ENCODE results near the gene IL22.
"Not testable (repeated sequence)": the region's sequence is repeated elsewhere in the genome, so short reads cannot be mapped to it uniquely, and the experiment has no call there.

The IL22 gene

GRCh38 chr12:68222326-68222725, 31.1 kb downstream of the IL22 start:
- no peak for TF ChIP-seq CTCF (IDR thresholded peaks at IDR 0.05; ENCODE audit: poor library complexity, severe bottlenecking)
- ATAC-seq (ENCODE audit: low read depth) (peak; percentile 24; the same call in 1 of the 3 replicates), DNase-seq (ENCODE audit: low spot score) (no peak)
- Histone ChIP-seq H3K27ac (ENCODE audit: poor library complexity, severe bottlenecking) (no peak overlapping the region), H3K4me3 (ENCODE audit: severe bottlenecking) (no peak overlapping the region), H3K4me1 (ENCODE audit: insufficient read depth, poor library complexity, severe bottlenecking) (peaks cover 6% of the 10 kb centered on the region), H3K9me3 (ENCODE audit: severe bottlenecking) (no peaks in the 10 kb centered on the region), H3K36me3 (ENCODE audit: low read depth) (no peaks in the 10 kb centered on the region), H3K27me3 (ENCODE audit: insufficient read depth, poor library complexity, severe bottlenecking) (peaks cover 7% of the 10 kb centered on the region)

GRCh38 chr12:68221497-68221896, 31.9 kb downstream of the IL22 start:
- no peak for ATAC-seq (ENCODE audit: low read depth)
- H3K27ac ChIP-seq (ENCODE audit: poor library complexity, severe bottlenecking), result no peak overlapping the region
- no peak for TF ChIP-seq CTCF (IDR thresholded peaks at IDR 0.05; ENCODE audit: poor library complexity, severe bottlenecking)
- H3K4me1 ChIP-seq (ENCODE audit: insufficient read depth, poor library complexity, severe bottlenecking), result peaks cover 6% of the 10 kb centered on the region
- peaks cover 7% of the 10 kb centered on the region for H3K27me3 ChIP-seq (ENCODE audit: insufficient read depth, poor library complexity, severe bottlenecking)
- H3K36me3 ChIP-seq (ENCODE audit: low read depth), result no peaks in the 10 kb centered on the region
- H3K4me3 ChIP-seq (ENCODE audit: severe bottlenecking), result no peak overlapping the region
- no peak for DNase-seq (ENCODE audit: low spot score)
- no peaks in the 10 kb centered on the region for H3K9me3 ChIP-seq (ENCODE audit: severe bottlenecking)

- TF ChIP-seq CTCF (IDR thresholded peaks at IDR 0.05; ENCODE audit: poor library complexity, severe bottlenecking), result no peak
- Histone ChIP-seq H3K9me3 (ENCODE audit: severe bottlenecking) (no peaks in the 10 kb centered on the region), H3K27ac (ENCODE audit: poor library complexity, severe bottlenecking) (no peak overlapping the region), H3K27me3 (ENCODE audit: insufficient read depth, poor library complexity, severe bottlenecking) (no peaks in the 10 kb centered on the region), H3K4me1 (ENCODE audit: insufficient read depth, poor library complexity, severe bottlenecking) (no peaks in the 10 kb centered on the region), H3K36me3 (ENCODE audit: low read depth) (no peaks in the 10 kb centered on the region), H3K4me3 (ENCODE audit: severe bottlenecking) (no peak overlapping the region)
- ATAC-seq (ENCODE audit: low read depth), result no peak
- DNase-seq (ENCODE audit: low spot score), result no peak
Observed at GRCh38 chr12:68210875-68211274, 42.5 kb downstream of the IL22 start.

DNA sequence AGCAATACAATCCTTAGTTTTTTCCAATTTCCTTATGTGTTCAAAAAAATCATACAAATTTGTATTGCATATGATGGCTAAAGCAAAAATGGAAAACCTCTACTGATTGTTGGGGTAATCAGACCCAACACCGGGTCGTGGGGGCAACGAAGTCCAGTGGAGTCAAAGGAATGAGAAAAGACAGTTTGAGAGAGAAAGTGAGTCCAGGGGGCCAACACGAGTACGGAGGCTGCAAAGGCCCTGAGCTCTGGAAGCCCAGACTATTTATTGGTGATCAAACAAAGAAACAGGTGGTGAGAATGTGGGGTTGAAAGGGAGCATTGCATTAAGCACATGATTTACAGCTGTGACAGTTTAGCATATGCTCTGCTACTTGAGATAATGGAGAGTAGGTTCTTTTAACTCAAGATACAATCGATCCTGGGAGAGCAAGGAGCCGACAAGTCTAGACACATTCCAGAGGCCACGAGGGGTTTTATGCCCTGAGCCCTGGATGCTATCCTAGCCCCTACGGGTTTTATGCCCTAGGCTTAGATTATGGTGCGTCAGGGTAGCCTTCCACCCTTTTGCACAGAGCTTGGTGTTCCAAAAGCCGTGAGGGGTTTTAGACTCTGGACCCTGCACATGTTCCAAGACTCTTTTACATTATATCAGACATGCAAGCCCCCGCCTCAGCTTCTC, 44.2 kb downstream of the IL22 start:
- not testable (repeated sequence) for H3K36me3 ChIP-seq (ENCODE audit: low read depth); ATAC-seq (ENCODE audit: low read depth); H3K27me3 ChIP-seq (ENCODE audit: insufficient read depth, poor library complexity, severe bottlenecking); H3K27ac ChIP-seq (ENCODE audit: poor library complexity, severe bottlenecking); H3K9me3 ChIP-seq (ENCODE audit: severe bottlenecking); H3K4me3 ChIP-seq (ENCODE audit: severe bottlenecking); H3K4me1 ChIP-seq (ENCODE audit: insufficient read depth, poor library complexity, severe bottlenecking); DNase-seq (ENCODE audit: low spot score)

GRCh38 chr12:68207276-68207675, 46.1 kb downstream of the IL22 start:
- no peak for DNase-seq (ENCODE audit: low spot score)

More at GRCh38 chr12:68207276-68207675, 46.1 kb downstream of the IL22 start:
- no peak overlapping the region for H3K4me3 ChIP-seq (ENCODE audit: severe bottlenecking)
- no peaks in the 10 kb centered on the region for H3K9me3 ChIP-seq (ENCODE audit: severe bottlenecking)
- H3K27ac ChIP-seq (ENCODE audit: poor library complexity, severe bottlenecking), result no peak overlapping the region
- ATAC-seq (ENCODE audit: low read depth), result no peak
- no peak for TF ChIP-seq CTCF (IDR thresholded peaks at IDR 0.05; ENCODE audit: poor library complexity, severe bottlenecking)
- no peaks in the 10 kb centered on the region for H3K36me3 ChIP-seq (ENCODE audit: low read depth)
- no peaks in the 10 kb centered on the region for H3K27me3 ChIP-seq (ENCODE audit: insufficient read depth, poor library complexity, severe bottlenecking)
- no peaks in the 10 kb centered on the region for H3K4me1 ChIP-seq (ENCODE audit: insufficient read depth, poor library complexity, severe bottlenecking)

All from RWPE2 (cell line).